GM12875 (cell line): ENCODE measurements around the gene SBNO1.
"Not testable (repeated sequence)": the region's sequence is repeated elsewhere in the genome, so short reads cannot be mapped to it uniquely, and the experiment has no call there.

Experiments used
- H3K4me3 ChIP-seq: one replicate; pipeline ENCODE4 v1.5.1; 2011; ENCODE audit warnings: low read depth, low read length, control low read depth
- CTCF ChIP-seq: IDR thresholded peaks from 2 replicates; pipeline ENCODE4 v1.5.1; 2011; ENCODE audit warnings: low read depth, mild to moderate bottlenecking, control low read depth, inconsistent platforms, low read length, moderate library complexity, borderline replicate concordance; ENCODE audit not compliant: insufficient read depth

SBNO1 gene

GRCh38 chr12:123261196-123261595 is 103.5 kb downstream of the SBNO1 start:
- TF ChIP-seq CTCF: no peak
- no peak overlapping the region for H3K4me3 ChIP-seq

DNA sequence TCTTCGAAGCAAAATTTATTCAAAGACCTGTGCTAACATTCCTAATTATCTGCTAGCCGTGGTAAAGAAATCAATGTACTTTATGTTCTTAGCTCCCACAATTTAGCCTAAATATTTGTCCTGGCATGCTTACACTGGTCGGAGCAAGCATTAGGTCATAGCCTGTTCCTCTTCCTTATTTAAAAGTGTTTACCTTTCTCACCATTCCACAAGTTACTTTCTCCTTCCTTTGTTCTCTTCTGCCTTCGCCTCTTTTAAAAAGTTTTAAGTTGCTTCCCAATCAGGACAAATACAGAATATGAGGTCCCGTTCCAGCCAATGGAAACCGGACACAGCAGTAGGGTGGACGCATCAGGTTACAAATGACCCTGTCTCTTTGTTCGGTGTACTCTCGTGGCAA is 104.6 kb downstream of the SBNO1 start:
- H3K4me3 ChIP-seq: no peak overlapping the region
- TF ChIP-seq CTCF: no peak

GRCh38 chr12:123258593-123258992 is 106.1 kb downstream of the SBNO1 start:
- no peak overlapping the region for H3K4me3 ChIP-seq
- TF ChIP-seq CTCF: no peak

GRCh38 chr12:123254853-123255446 is 109.7 kb downstream of the SBNO1 start:
- TF ChIP-seq CTCF: no peak
- no peak overlapping the region for H3K4me3 ChIP-seq

DNA sequence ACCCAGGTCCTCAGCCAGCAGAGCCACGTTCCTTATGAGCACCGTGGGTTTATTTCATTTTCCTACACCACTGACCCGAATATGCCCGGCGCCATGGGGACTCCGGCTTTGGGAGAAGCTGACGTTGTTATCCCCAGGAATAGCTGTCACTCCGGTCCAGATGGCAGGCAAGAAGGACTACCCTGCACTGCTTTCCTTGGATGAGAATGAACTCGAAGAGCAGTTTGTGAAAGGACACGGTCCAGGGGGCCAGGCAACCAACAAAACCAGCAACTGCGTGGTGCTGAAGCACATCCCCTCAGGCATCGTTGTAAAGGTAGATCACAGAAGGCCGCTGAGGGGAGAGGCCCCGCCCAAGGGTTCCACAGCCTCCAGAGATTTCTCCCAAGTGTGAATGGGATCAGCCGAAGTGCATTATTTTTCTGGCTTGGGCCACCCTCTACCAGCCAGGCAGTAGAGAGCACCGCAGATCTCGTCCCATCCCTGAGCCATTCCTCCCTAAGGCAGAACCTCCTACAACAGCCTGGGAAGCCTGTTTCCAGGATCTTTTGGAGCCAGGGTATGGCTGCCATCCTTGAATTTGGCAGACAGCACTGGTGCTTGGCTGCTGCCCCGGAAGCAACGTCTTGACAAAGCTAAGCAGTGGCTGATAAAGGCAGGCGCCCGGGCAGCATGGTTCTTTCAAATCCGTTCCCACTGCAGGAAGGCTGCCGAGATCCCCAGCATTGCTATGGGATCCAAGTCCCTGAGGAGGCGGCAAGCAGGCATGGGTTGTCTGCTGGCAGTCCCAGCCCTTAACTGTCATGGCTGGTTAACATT is 110.8 kb downstream of the SBNO1 start:
- no peak overlapping the region for H3K4me3 ChIP-seq
- no peak for TF ChIP-seq CTCF

- not testable (repeated sequence) for H3K4me3 ChIP-seq
Observed at GRCh38 chr12:123252365-123252764, 112.3 kb downstream of the SBNO1 start.

DNA sequence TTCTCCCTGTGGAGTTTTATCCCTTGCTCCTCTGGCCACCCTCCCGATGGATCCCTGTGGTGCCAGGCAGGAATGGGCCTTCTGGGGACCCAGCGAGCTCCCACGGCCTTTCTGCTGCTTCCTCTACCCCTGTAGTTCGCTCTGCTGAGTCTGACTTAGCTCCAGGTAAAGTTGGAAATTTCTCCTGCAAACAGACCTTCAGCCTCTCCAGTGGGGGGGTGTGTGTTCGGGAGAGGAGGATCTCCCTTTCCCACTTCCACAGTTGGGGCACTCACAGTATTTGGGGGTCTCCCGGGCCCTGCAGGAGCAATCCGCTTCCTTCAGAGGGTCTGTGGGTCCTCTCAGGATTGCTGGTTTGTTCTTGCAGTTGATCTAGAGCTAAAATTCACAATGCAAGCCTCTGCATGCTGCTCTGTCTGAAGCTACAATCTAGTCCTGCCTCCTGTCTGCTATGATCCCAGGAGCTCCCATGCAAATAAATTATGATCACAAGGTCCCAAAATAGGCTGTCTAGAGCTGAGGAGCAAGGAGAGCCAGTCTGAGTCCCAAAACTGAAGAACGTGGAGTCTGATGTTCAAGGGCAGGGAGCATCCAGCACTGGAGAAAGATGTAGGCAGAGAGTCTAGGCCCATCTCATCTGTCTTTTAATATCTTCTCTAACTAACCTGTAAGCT is 113.1 kb downstream of the SBNO1 start:
- TF ChIP-seq CTCF: no peak
- no peak overlapping the region for H3K4me3 ChIP-seq
